GM23338 (cell line): ENCODE results near the gene MRNIP. TPM values are rescaled to one million over a fixed set of nuclear protein-coding genes. Genes with fewer than 3 reads are reported as not detected.

ENCODE experiments used
- ATAC-seq: fragments of 200-7000 bp; cut with Tn5 transposase; 3 replicates; pipeline ENCODE4 v1.9.1; 2020
- DNase-seq: peaks from one replicate; pipeline ENCODE4 v3.0.0-alpha.2; 2015; ENCODE audit warnings: low spot score
- H2AFZ ChIP-seq: fragments of 200-600 bp; sonication (generic); 2 replicates; pipeline ENCODE4 v1.8.0; 2016; ENCODE audit warnings: antibody characterized with exemption, mild to moderate bottlenecking, moderate library complexity
- H3F3A ChIP-seq: fragments of 200-600 bp; sonication (generic); replicated peaks from 2 replicates; pipeline ENCODE4 v1.8.0; 2017; ENCODE audit warnings: antibody characterized with exemption, mixed run types, low read depth
- H3K27ac ChIP-seq: fragments of 200-600 bp; sonication (generic); 2 replicates; pipeline ENCODE4 v1.6.1; 2016; ENCODE audit warnings: low read depth
- H3K27me3 ChIP-seq: fragments of 200-600 bp; sonication (generic); 2 replicates; pipeline ENCODE4 v1.8.0; 2016; ENCODE audit warnings: mild to moderate bottlenecking, mixed run types, moderate library complexity; ENCODE audit not compliant: insufficient read depth
- H3K36me3 ChIP-seq: fragments of 200-600 bp; sonication (generic); 2 replicates; pipeline ENCODE4 v1.8.0; 2016; ENCODE audit warnings: mild to moderate bottlenecking; ENCODE audit not compliant: insufficient read depth
- H3K4me1 ChIP-seq: fragments of 200-600 bp; sonication (generic); 2 replicates; pipeline ENCODE4 v1.8.0; 2016; ENCODE audit warnings: mild to moderate bottlenecking, moderate library complexity; ENCODE audit not compliant: insufficient read depth
- H3K4me2 ChIP-seq: fragments of 200-600 bp; sonication (generic); 2 replicates; pipeline ENCODE4 v1.7.1; 2017; ENCODE audit warnings: mixed run types
- H3K4me3 ChIP-seq: fragments of 200-600 bp; sonication (generic); 2 replicates; pipeline ENCODE4 v1.6.1; 2016; ENCODE audit warnings: mixed run types
- H3K79me2 ChIP-seq: fragments of 200-600 bp; sonication (generic); replicated peaks from 2 replicates; pipeline ENCODE4 v1.8.0; 2017; ENCODE audit warnings: mild to moderate bottlenecking; ENCODE audit not compliant: insufficient read depth
- H3K9me2 ChIP-seq: fragments of 200-600 bp; sonication (generic); 2 replicates; pipeline ENCODE4 v1.8.0; 2017; ENCODE audit not compliant: insufficient read depth
- H4K20me1 ChIP-seq: fragments of 200-600 bp; sonication (generic); replicated peaks from 2 replicates; pipeline ENCODE4 v1.8.0; 2017; ENCODE audit warnings: mild to moderate bottlenecking; ENCODE audit not compliant: insufficient read depth
- H3K27ac Mint-ChIP-seq: 2 replicates; pipeline ENCODE4 v1.8.0; 2020; ENCODE audit warnings: inconsistent platforms, mild to moderate bottlenecking, moderate library complexity, mixed read lengths
- H3K27me3 Mint-ChIP-seq: 3 replicates; pipeline ENCODE4 v1.8.0; 2022; ENCODE audit warnings: low read depth, mild to moderate bottlenecking, moderate library complexity, mixed read lengths, inconsistent platforms; ENCODE audit not compliant: insufficient read depth, poor library complexity
- H3K36me3 Mint-ChIP-seq: 3 replicates; pipeline ENCODE4 v1.8.0; 2021; ENCODE audit warnings: low read depth, mild to moderate bottlenecking, inconsistent platforms, moderate library complexity, mixed read lengths
- H3K4me1 Mint-ChIP-seq: 3 replicates; pipeline ENCODE4 v1.8.0; 2020; ENCODE audit warnings: mild to moderate bottlenecking, inconsistent platforms, mixed read lengths
- H3K4me3 Mint-ChIP-seq: 3 replicates; pipeline ENCODE4 v1.8.0; 2021; ENCODE audit warnings: moderate library complexity, mild to moderate bottlenecking, inconsistent platforms, mixed read lengths
- H3K9me3 Mint-ChIP-seq: 3 replicates; pipeline ENCODE4 v1.8.0; 2020; ENCODE audit warnings: moderate library complexity, mild to moderate bottlenecking, inconsistent platforms, mixed read lengths
- CREB1 ChIP-seq: fragments of 250-450 bp; sonication (Bioruptor Pico); IDR thresholded peaks from 2 replicates; pipeline ENCODE4 v1.5.0; 2020; ENCODE audit warnings: low read depth, mild to moderate bottlenecking, moderate library complexity
- CTCF ChIP-seq, 2 experiments: fragments of 200-600 bp in 1 of 2; sonication (generic) in 1 of 2; conservative IDR thresholded peaks; 2 replicates each; pipeline versions ENCODE4 v1.5.1 to v1.6.1; 2016 to 2017; ENCODE audit warnings: antibody characterized with exemption in 2 of 2, low read depth in 2 of 2, mild to moderate bottlenecking in 2 of 2, moderate library complexity in 1 of 2
- ETS1 ChIP-seq: IDR thresholded peaks from 2 replicates; pipeline ENCODE4 v1.6.1; 2016; ENCODE audit warnings: antibody characterized with exemption
- EZH2 ChIP-seq: fragments of 200-600 bp; sonication (generic); IDR thresholded peaks from one replicate; pipeline ENCODE4 v1.8.0; 2017; ENCODE audit warnings: antibody characterized with exemption, mild to moderate bottlenecking, low read depth; ENCODE audit not compliant: unreplicated experiment
- EZH2phosphoT487 ChIP-seq: fragments of 200-600 bp; sonication (generic); IDR thresholded peaks from one replicate; pipeline ENCODE4 v1.8.1; 2018; ENCODE audit warnings: antibody characterized with exemption; ENCODE audit not compliant: unreplicated experiment
- JUNB ChIP-seq: IDR thresholded peaks from one replicate; pipeline ENCODE4 v1.6.1; 2016; ENCODE audit warnings: antibody characterized with exemption; ENCODE audit not compliant: unreplicated experiment
- NANOG ChIP-seq: IDR thresholded peaks from 2 replicates; pipeline ENCODE4 v1.6.1; 2016; ENCODE audit warnings: antibody characterized with exemption, borderline replicate concordance
- POLR2AphosphoS5 ChIP-seq: IDR thresholded peaks from 2 replicates; pipeline ENCODE4 v1.6.1; 2016; ENCODE audit warnings: antibody characterized with exemption, low read depth
- REST ChIP-seq: IDR thresholded peaks from one replicate; pipeline ENCODE4 v1.6.1; 2018; ENCODE audit warnings: antibody characterized with exemption; ENCODE audit not compliant: unreplicated experiment
- STAT1 ChIP-seq: IDR thresholded peaks from one replicate; pipeline ENCODE4 v1.6.1; 2016; ENCODE audit warnings: antibody characterized with exemption; ENCODE audit not compliant: unreplicated experiment
- ZNF114 ChIP-seq: fragments of 250-450 bp; sonication (Bioruptor Pico); IDR thresholded peaks from 2 replicates; pipeline ENCODE4 v1.5.0; 2020; ENCODE audit warnings: mild to moderate bottlenecking, moderate library complexity
- ZNF331 ChIP-seq: fragments of 250-450 bp; sonication (Bioruptor Pico); IDR thresholded peaks from 2 replicates; pipeline ENCODE4 v1.5.0; 2020; ENCODE audit warnings: low read depth, mild to moderate bottlenecking, moderate library complexity
- ZNF462 ChIP-seq: fragments of 250-450 bp; sonication (Bioruptor Pico); IDR thresholded peaks from 2 replicates; pipeline ENCODE4 v1.5.0; 2020; ENCODE audit warnings: mild to moderate bottlenecking, moderate library complexity
- polyA plus RNA-seq: library from polyadenylated mRNA; unstranded; fragments of >200 nt; fragmentation: Nextera tagmentation; extraction: Ambion mirVana; gene quantifications from 2 replicates; pipeline ENCODE4 v1.2.1, GENCODE V29; 2016
- total RNA-seq: library from RNA; depleted of rRNA; stranded (reverse); fragments of >200 nt; shearing (Covaris generic); gene quantifications from 2 replicates; pipeline ENCODE4 v1.2.3, GENCODE V29; 2014

The MRNIP gene
- total and polyA plus RNA-seq, 2 experiments from 2014 or later = 18.2 to 34.4 TPM

GRCh38 chr5:179872828-179873575 lies 14.4 kb upstream of the MRNIP start:
- Histone ChIP-seq H3K4me2 (no peak overlapping the region), H4K20me1 (no peaks in the 10 kb centered on the region; the same call in 1 of the 2 replicates), H3K27ac (no peak overlapping the region), H2AFZ (no peak overlapping the region), H3K36me3 (no peaks in the 10 kb centered on the region), H3K27me3 (no peaks in the 10 kb centered on the region), H3F3A (peaks cover 8% of the 10 kb centered on the region; the same call in 1 of the 2 replicates), H3K9me2 (no peaks in the 10 kb centered on the region), H3K79me2 (no peaks in the 10 kb centered on the region), H3K4me3 (no peak overlapping the region), H3K4me1 (no peaks in the 10 kb centered on the region)
- H3K9me3 Mint-ChIP-seq = no peaks in the 10 kb centered on the region
- H3K27ac Mint-ChIP-seq = no peak overlapping the region
- H3K4me1 Mint-ChIP-seq = peaks cover 2% of the 10 kb centered on the region; the same call in 1 of the 3 replicates
- no peak overlapping the region for H3K4me3 Mint-ChIP-seq
- ATAC-seq = no peak
- H3K27me3 Mint-ChIP-seq = peaks cover 1% of the 10 kb centered on the region
- DNase-seq = no peak
- TF ChIP-seq REST (no peak), STAT1 (no peak), ZNF462 (CRISPR knock-in tag) (no peak), POLR2AphosphoS5 (no peak), CTCF (conservative IDR thresholded peaks at IDR 0.05; ENCODE audit: low read depth in 2 of 2) (no peak), ZNF114 (CRISPR knock-in tag) (no peak), EZH2 (no peak), CREB1 (no peak), ZNF331 (CRISPR knock-in tag) (no peak), NANOG (no peak), JUNB (no peak), EZH2phosphoT487 (no peak), ETS1 (no peak)
- H3K36me3 Mint-ChIP-seq = peaks cover 27% of the 10 kb centered on the region
